NCI-H526 (cell line): ENCODE results near the gene LRR1.
A peak's percentile ranks its signal among the peaks of the same experiment; 100 is the strongest.
"Not testable (repeated sequence)": the region's sequence is repeated elsewhere in the genome, so short reads cannot be mapped to it uniquely, and the experiment has no call there.

Experiments used
- DNase-seq, 2 experiments: peaks; one replicate each; lab custom pipeline; 2025; lab: John Stamatoyannopoulos, UW

Gene LRR1

GRCh38 chr14:49623941-49624839 lies 25.4 kb downstream of the LRR1 start:
- DNase-seq: no peak

GRCh38 chr14:49633640-49634546 lies 35.2 kb downstream of the LRR1 start:
- DNase-seq: peak; percentile 89 to 96

DNA sequence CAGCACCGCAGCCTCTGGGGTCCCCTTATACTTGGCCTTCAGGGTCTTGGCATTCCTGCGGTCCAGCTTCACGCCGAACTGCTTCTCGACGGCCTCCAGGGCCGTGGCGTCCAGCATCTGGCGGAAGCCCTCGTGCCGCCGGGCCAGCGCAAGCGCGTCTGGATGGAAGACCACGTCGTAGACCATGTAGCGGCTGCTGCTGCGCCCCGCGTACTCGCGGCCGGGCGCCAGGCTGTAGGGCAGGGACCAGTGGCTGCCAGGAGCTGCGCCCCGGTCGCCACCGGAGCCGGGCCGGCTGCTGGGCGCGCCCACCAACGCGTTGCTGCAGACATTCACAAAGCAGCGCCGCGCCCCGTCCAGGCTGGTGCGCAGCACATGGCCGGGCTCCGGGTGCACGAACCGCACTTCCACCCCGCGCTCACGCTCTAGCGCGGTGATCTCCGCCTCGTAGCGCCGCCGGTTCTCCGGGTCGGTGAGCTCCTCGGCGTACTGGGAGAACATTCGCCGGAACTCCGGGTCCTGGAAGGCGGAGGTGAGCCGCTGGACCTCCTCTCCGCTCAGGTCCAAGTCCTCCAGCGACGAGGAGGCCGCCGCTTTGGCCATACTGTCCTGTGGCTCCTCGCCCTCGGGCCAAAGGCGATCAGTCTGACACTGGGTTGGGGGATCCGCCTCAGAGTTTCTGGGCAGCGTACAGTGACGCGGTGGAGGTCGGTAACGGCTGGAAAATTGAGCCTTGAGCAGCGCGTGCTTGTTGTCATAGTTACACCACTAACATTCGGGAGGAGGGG lies 36.0 kb downstream of the LRR1 start, which contains the start of gene DNAAF2:
DNAAF2 (minus strand) TSS at position 698 of the 788 bp plus-strand sequence; CDS start at position 603, 95 bp downstream.
- DNase-seq: peak; percentile 40 to 83

DNA sequence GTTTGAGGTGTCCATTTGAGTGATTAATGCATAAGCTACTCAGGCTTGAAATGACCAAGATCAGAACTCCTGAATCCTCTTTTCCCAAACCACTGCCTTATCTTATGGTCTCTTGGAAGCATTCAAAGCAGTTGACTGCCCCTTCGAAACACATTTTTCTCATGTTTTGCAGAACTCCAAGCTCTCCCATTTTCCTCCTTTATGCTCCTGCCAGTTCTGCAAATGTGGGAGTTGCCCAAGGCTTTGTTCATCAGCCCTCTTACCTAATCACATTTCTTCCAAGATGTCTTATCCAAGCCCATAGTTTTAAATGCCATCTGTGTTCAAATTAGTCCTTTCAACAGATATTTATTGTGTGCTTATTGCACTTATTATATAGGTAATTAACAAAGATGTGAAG lies 38.1 kb downstream of the LRR1 start:
- no peak for DNase-seq

DNA sequence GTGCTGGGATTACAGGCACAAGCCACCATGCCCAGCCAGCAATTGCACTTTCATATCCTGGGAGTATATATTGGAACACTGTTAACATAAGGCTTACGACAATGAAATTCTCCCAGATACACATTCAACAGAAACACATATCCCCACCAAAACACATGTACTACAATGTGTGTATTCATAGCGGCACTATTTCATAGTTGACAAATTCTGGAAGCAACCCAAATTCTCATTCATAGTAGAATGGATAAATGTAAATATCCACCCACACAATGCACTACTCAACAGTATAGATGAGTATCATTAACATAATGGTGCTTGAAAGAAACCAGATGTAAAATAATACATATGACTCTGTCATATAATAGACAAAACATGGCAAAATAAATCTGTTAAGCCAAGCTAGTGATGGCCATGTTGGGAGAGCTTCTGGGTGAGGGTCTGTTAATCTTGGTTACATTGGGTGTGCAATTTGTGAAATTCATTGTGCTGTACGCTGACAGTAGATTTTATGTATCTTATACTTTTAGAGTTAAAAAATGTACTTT lies 38.9 kb downstream of the LRR1 start:
- no peak for DNase-seq

DNA sequence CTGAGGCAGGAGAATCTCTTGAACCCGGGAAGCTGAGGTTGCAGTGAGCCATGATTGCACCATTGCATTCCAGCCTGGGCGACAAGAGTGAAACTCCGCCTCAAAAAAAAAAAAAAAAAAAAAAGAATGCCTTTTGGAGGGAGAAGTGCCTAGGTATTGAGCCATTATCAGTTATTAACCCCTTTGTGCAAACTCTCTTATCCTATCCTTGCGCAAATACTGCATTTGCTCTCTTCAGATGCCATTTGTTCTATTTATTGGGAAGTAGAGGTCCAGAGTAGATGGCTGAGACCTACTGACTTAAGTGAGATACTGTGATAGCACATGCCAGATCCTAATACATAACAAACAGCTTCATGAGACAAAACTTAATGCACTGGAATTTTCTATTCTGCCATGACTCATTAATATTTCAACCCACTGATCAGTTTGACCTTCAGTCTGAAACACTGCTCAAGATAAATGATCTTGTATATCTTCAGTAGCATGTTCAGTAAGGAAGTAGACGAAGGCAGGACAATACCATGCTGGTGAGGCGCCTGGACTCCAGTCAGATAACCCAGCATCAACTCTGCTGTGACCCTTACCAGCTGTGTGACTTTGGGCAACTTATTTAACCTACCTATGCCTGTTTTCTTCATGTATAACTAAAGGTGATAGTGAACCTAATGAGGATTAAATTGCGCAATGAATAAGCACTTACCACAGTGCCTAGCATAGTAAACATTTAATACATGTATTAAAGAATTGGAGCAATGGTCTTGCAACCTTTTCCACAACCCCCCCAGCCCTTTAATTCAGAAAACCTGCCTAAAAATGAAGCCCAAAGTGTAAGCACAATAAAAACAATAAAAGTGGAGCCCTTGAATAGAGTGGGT lies 42.0 kb downstream of the LRR1 start:
- DNase-seq: no peak

DNA sequence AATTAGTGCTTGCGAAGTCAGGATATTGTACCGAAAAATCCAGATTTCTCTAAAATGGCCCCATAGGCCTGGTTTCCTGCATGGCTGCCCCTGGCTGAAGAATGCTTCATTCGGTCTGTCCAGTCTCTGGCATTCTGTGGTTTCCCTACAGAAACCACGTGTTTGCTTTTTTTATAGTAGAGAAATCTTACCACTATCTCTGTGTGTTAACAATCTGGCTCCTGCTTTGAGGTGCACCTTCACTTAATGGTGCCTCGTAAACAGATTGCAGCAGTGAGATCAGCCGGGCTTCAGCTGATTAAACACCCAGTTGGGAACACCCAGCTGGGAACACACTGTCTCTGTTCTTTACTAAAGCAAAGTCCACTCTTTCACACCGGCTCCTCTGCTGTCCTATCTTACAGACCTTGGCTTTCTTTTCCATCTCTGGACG lies 43.0 kb downstream of the LRR1 start:
- no peak for DNase-seq

DNA sequence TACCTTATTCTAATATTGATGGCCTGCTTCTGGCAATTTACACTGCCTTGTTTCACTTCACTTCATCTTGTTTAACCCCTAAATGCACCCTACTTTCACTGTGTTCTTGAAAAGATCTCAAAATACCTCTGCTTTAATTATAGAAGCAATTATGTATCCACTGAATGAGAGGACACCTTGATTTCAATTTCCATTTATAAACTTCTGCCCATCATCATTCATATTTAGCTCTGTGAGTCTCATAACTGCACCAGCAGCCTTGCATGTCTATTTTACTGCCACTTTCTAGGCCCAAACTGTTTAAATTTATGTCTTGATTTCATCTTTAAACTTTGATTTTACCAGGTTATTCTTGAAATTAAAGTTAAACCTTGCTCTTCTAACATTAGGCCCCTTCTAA lies 43.4 kb downstream of the LRR1 start:
- DNase-seq: no peak

DNA sequence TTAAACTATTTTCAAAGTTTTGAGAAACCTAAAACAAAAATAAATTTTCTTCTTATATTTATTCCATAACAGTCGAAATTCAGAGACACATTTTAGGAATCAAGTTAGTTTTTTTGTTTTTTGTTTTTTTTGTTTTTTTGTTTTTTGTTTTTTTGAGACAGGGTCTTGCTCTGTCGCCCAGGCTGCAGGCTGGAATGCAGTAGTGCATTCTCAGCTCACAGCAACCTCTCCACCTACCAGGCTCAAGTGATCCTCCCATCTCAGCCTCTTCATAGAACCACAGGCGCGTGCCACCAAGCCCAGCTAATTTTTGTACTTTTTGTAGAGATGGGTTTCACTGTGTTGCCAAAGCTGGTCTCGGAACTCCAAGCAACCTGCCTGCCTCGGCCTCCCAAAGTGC lies 54.8 kb downstream of the LRR1 start:
- no peak for DNase-seq

DNA sequence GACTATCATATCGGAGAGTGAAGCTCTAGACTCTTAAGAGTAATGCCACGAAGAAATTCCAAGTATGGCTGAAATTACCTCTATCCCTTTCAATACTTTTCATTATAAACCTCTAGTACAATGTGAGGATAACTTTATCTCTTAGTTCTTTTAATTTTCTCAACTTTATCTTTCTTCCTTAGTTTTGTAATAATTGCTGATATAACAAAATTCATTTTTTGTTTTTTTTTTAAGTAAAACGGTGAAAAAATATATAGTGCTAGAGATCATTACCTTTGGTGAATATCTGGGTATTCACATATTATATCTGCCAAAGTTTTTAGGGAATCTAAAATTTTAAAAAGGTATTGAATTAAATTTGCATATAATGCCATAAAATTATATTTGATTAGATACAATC lies 55.8 kb downstream of the LRR1 start:
- DNase-seq: no peak

DNA sequence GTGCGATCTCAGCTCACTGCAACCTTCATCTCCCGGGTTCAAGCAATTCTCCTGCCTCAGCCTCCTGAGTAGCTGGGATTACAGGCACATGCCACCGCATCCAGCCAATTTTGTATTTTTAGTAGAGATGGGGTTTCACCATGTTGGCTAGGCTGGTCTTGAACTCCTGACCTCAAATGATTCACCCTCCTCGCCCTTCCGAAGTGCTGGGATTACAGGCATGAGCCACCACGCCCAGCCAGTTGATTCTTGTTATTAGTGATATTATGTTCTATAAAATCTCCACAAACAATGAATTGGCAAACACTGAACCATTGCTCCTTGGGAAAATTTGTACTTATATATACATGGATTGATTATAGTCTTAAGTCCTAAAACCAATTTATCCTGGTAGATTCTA lies 58.8 kb downstream of the LRR1 start:
- not testable (repeated sequence) for DNase-seq

GRCh38 chr14:49659526-49660455 lies 61.1 kb downstream of the LRR1 start:
- DNase-seq: no peak
